HepG2 (cell line): ENCODE results near the gene KIAA1217. TPM values are rescaled to one million over a fixed set of nuclear protein-coding genes. Genes with fewer than 3 reads are reported as not detected.

Source experiments
- ATAC-seq: fragments of 200-7000 bp; cut with Tn5 transposase; 3 replicates; pipeline ENCODE4 v1.9.1; 2020; ENCODE audit warnings: mild to moderate bottlenecking, moderate library complexity
- BruUV-seq: library from RNA; stranded (reverse); fragments of 400-500 nt; replicated peaks from 2 replicates; lab custom pipeline; 2021; lab: Mats Ljungman, UMichigan
- CTCF ChIA-PET: fragments of 300-600 bp; formaldehyde crosslinking; extraction: SDS; loops from one replicate; lab custom pipeline; 2021; ENCODE audit warnings: low total read pairs, inconsistent platforms, low intra/inter-chr PET ratio; lab: Yijun Ruan, JAX
- POLR2A ChIA-PET: fragments of 350-600 bp; sonication (Branson Sonifier 250); formaldehyde crosslinking; loops from one replicate; lab custom pipeline; 2020; ENCODE audit warnings: antibody characterized with exemption, inconsistent platforms; lab: Yijun Ruan, JAX
- DNase-seq: peaks from one replicate; pipeline ENCODE4 v3.0.0-alpha.2; 2015; ENCODE audit warnings: low spot score
- FAIRE-seq: peaks from 3 replicates; lab custom pipeline; 2011; peaks lifted over from hg19 to GRCh38; lab: Jason Lieb, UNC
- H2AFZ ChIP-seq: one replicate; pipeline ENCODE4 v1.6.1; 2011; ENCODE audit warnings: low read length, inconsistent platforms
- H3K27ac ChIP-seq: fragments of 300-600 bp; 3 replicates; pipeline ENCODE4 v1.8.0; 2011; ENCODE audit warnings: mixed run types, mild to moderate bottlenecking, mixed read lengths, low read length, inconsistent platforms; ENCODE audit not compliant: insufficient read depth; ENCODE audit errors: extremely low read length
- H3K27me3 ChIP-seq, 2 experiments: fragments of 200-600 bp in 1 of 2; 2 replicates in 1 of 2; 3 replicates in 1 of 2; pipeline versions ENCODE4 v1.6.0 to v1.8.0; 2011; ENCODE audit warnings: low read length in 2 of 2, mild to moderate bottlenecking in 2 of 2, moderate library complexity in 2 of 2, inconsistent platforms in 1 of 2; ENCODE audit not compliant: insufficient read depth in 2 of 2, control insufficient read depth in 1 of 2
- H3K36me3 ChIP-seq, 2 experiments: fragments of 200-600 bp in 1 of 2; replicated peaks in 1 of 2; 2 replicates in 1 of 2; 3 replicates in 1 of 2; pipeline versions ENCODE4 v1.5.1 to v1.8.0; 2011; ENCODE audit warnings: low read length in 2 of 2, inconsistent platforms in 1 of 2; ENCODE audit not compliant: insufficient read depth in 2 of 2, control insufficient read depth in 1 of 2
- H3K4me1 ChIP-seq: 2 replicates; pipeline ENCODE4 v1.5.1; 2012; ENCODE audit warnings: low read length, inconsistent platforms; ENCODE audit not compliant: insufficient read depth
- H3K4me2 ChIP-seq: 2 replicates; pipeline ENCODE4 v1.6.0; 2011; ENCODE audit warnings: low read depth, low read length, inconsistent platforms
- H3K4me3 ChIP-seq, 3 experiments: fragments of 200-600 bp in 1 of 3; sonication (generic), shearing (Covaris generic) in 1 of 3; replicated peaks in 1 of 3; 2 replicates each; pipeline ENCODE4 v1.5.1; 2011 to 2016; ENCODE audit warnings: low read length in 3 of 3, inconsistent platforms in 2 of 3, low read depth in 2 of 3, mild to moderate bottlenecking in 2 of 3, control low read depth in 1 of 3, mixed read lengths in 1 of 3; ENCODE audit not compliant: insufficient read depth in 1 of 3
- H3K79me2 ChIP-seq: one replicate; pipeline ENCODE4 v1.6.1; 2011; ENCODE audit warnings: low read length, inconsistent platforms; ENCODE audit not compliant: insufficient read depth
- H3K9ac ChIP-seq: 2 replicates; pipeline ENCODE4 v1.6.0; 2011; ENCODE audit warnings: mild to moderate bottlenecking, low read depth, low read length, inconsistent platforms; ENCODE audit not compliant: insufficient read depth
- H3K9me3 ChIP-seq: 2 replicates; pipeline ENCODE4 v1.5.1; 2012; ENCODE audit warnings: mild to moderate bottlenecking, low read length
- H4K20me1 ChIP-seq: 2 replicates; pipeline ENCODE4 v1.6.0; 2011; ENCODE audit warnings: inconsistent platforms, mild to moderate bottlenecking, low read length, moderate library complexity; ENCODE audit not compliant: insufficient read depth
- ARNTL ChIP-seq: sonication (generic); formaldehyde crosslinking; IDR thresholded peaks from 2 replicates; pipeline ENCODE4 v1.4.0; 2020; ENCODE audit warnings: mild to moderate bottlenecking, missing genetic modification reagents
- CHD4 ChIP-seq: fragments of 200-600 bp; sonication (generic); IDR thresholded peaks from 2 replicates; pipeline ENCODE4 v1.7.0; 2017; ENCODE audit warnings: mild to moderate bottlenecking, low read length, borderline replicate concordance
- FOXP1 ChIP-seq, 2 experiments: fragments of 450-650 bp in 1 of 2; IDR thresholded peaks; 2 replicates each; pipeline ENCODE4 v1.6.1; 2017 to 2018; ENCODE audit warnings: antibody characterized with exemption in 1 of 2
- GLI4 ChIP-seq: sonication (generic); formaldehyde crosslinking; IDR thresholded peaks from 2 replicates; pipeline ENCODE4 v1.5.1; 2020; ENCODE audit warnings: missing genetic modification reagents, mild to moderate bottlenecking, moderate library complexity, borderline replicate concordance
- HHEX ChIP-seq: IDR thresholded peaks from 2 replicates; pipeline ENCODE4 v1.6.1; 2016; ENCODE audit warnings: control low read depth
- HMG20B ChIP-seq: conservative IDR thresholded peaks from 2 replicates; pipeline ENCODE4 v1.6.1; 2016; ENCODE audit warnings: missing genetic modification reagents, missing compliant biosample characterization
- MLX ChIP-seq: IDR thresholded peaks from 2 replicates; pipeline ENCODE4 v1.6.1; 2016
- MTA3 ChIP-seq: sonication (generic); formaldehyde crosslinking; IDR thresholded peaks from 2 replicates; pipeline ENCODE4 v1.4.0; 2020; ENCODE audit warnings: missing genetic modification reagents
- MXD3 ChIP-seq: IDR thresholded peaks from 2 replicates; pipeline ENCODE4 v1.6.1; 2016; ENCODE audit warnings: mild to moderate bottlenecking, missing biosample characterization, missing genetic modification reagents
- PPARG ChIP-seq: conservative IDR thresholded peaks from 2 replicates; pipeline ENCODE4 v1.6.1; 2016; ENCODE audit warnings: missing biosample characterization, missing genetic modification reagents
- SALL2 ChIP-seq: sonication (generic); formaldehyde crosslinking; IDR thresholded peaks from 2 replicates; pipeline ENCODE4 v1.8.1; 2023; ENCODE audit warnings: mild to moderate bottlenecking, missing genetic modification reagents, inconsistent platforms
- TOPORS ChIP-seq: sonication (generic); formaldehyde crosslinking; IDR thresholded peaks from 2 replicates; pipeline ENCODE4 v1.8.0; 2023; ENCODE audit warnings: mild to moderate bottlenecking, missing genetic modification reagents
- ZBTB21 ChIP-seq: sonication (generic); formaldehyde crosslinking; IDR thresholded peaks from 2 replicates; pipeline ENCODE4 v1.4.0; 2020; ENCODE audit warnings: missing genetic modification reagents
- ZNF629 ChIP-seq: sonication (generic); formaldehyde crosslinking; conservative IDR thresholded peaks from 2 replicates; pipeline ENCODE4 v1.5.0; 2020; ENCODE audit warnings: missing genetic modification reagents
- ZNF678 ChIP-seq: sonication (generic); formaldehyde crosslinking; IDR thresholded peaks from 2 replicates; pipeline ENCODE4 v1.4.0; 2020; ENCODE audit warnings: mild to moderate bottlenecking, missing genetic modification reagents
- ZNF883 ChIP-seq: sonication (generic); formaldehyde crosslinking; IDR thresholded peaks from 2 replicates; pipeline ENCODE4 v1.5.1; 2020; ENCODE audit warnings: mild to moderate bottlenecking, missing genetic modification reagents; ENCODE audit errors: not compliant biosample characterization
- ZSCAN25 ChIP-seq: sonication (generic); formaldehyde crosslinking; IDR thresholded peaks from 2 replicates; pipeline ENCODE4 v1.8.0; 2022; ENCODE audit warnings: mild to moderate bottlenecking, missing genetic modification reagents
- WGBS: methylation state at CpG from one replicate; pipeline ENCODE4 v1.1.6; 2017; ENCODE audit warnings: low lambda C conversion rate; 5-methylcytosine and 5-hydroxymethylcytosine counted together
- in situ Hi-C: cut with HindIII; loops from 2 replicates; pipeline ENCODE4 v1.10.0; 2017; ENCODE audit warnings: low pct_unique_long_range_greater_than_20kb; ENCODE audit not compliant: extremely low pct_ligation_motif_present
- intact Hi-C: fragments of 100-400 bp; cut with micrococcal nuclease; formaldehyde crosslinking; loops from one replicate; pipeline ENCODE4 v1.10.0; 2022; ENCODE audit not compliant: unreplicated experiment
- polyA plus RNA-seq, 8 experiments: library from polyadenylated mRNA; depleted of rRNA in 3 of 8; stranded (reverse) in 7 of 8; unstranded in 1 of 8; fragments of >200 nt; fragmentation: Illumina TruSeq in 4 of 8; extraction: Trizol in 4 of 8; gene quantifications; 2 replicates each; pipeline versions ENCODE4 v1.2.1 to v1.2.3, GENCODE V29; 2011 to 2016; ENCODE audit warnings: low read depth in 4 of 8, missing spikeins in 1 of 8, mixed read lengths in 1 of 8; ENCODE audit not compliant: insufficient read depth in 1 of 8
- total RNA-seq, 5 experiments: library from RNA; depleted of rRNA; stranded (reverse); fragments of >200 nt; fragmentation: Illumina TruSeq; extraction: Trizol; gene quantifications; 2 replicates each; pipeline ENCODE4 v1.2.3, GENCODE V29; 2016; ENCODE audit warnings: low read depth in 1 of 5
- TF ChIP-seq, protein P1 (sequence below): sonication (generic); formaldehyde crosslinking; IDR thresholded peaks from 2 replicates; pipeline ENCODE4 v1.8.0; 2022; ENCODE audit warnings: mild to moderate bottlenecking, missing genetic modification reagents, moderate library complexity

The KIAA1217 gene
- total and polyA plus RNA-seq, 2 of the 13 experiments (the other 11 are each of a cell fraction or from before 2014, with no cell fraction given) = 4.6 to 10.9 TPM

DNA sequence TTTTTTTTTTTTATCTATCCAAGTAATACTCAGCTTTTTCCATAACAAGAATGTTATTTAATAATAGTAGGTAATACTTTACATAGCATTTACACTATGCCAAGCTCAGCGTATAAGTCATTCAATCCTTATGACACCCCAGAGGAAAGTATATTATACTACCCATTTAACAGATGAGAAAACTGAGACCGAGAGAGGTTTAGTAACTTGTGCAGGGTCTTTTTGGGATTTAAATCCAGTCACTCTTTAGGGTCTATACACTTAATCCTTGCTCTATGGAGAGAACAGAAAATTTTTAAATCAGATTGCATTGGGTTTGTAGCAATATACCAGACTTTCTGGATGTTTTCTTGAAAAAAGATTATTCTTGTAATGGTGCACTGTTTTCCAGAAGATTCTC is 322.5 kb downstream of the KIAA1217 start:
- no TSS peak for BruUV-seq
- Histone ChIP-seq H3K4me1 (peaks cover 3% of the 10 kb centered on the region), H3K4me2 (no peak overlapping the region), H3K9me3 (no peaks in the 10 kb centered on the region)
- in situ Hi-C loops = no loop called here
- CTCF ChIA-PET = no interaction called here
- TF ChIP-seq PPARG (CRISPR knock-in tag) (no peak), ARNTL (CRISPR knock-in tag) (no peak), MTA3 (CRISPR knock-in tag) (no peak), ZNF883 (no peak), TOPORS (CRISPR knock-in tag) (no peak), ZNF629 (CRISPR knock-in tag) (peak; percentile 53; the same call in 1 of the 2 replicates), MLX (CRISPR knock-in tag) (no peak), MXD3 (CRISPR knock-in tag) (no peak), CHD4 (peak; percentile 41; the same call in 1 of the 2 replicates), HMG20B (CRISPR knock-in tag) (no peak), FOXP1 (IDR thresholded peaks at IDR 0.05) (no peak), FOXP1 (CRISPR knock-in tag; IDR thresholded peaks at IDR 0.05) (no peak), ZSCAN25 (CRISPR knock-in tag) (no peak), SALL2 (CRISPR knock-in tag) (no peak), ZBTB21 (CRISPR knock-in tag) (no peak), HHEX (CRISPR knock-in tag) (no peak), GLI4 (no peak), ZNF678 (CRISPR knock-in tag) (no peak)
- TF ChIP-seq, protein P1, sequence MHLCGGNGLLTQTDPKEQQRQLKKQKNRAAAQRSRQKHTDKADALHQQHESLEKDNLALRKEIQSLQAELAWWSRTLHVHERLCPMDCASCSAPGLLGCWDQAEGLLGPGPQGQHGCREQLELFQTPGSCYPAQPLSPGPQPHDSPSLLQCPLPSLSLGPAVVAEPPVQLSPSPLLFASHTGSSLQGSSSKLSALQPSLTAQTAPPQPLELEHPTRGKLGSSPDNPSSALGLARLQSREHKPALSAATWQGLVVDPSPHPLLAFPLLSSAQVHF (CRISPR knock-in tag) = no peak
- TF ChIP-seq, all 625 proteins: peak for 2
- FAIRE-seq (no peak), DNase-seq (no peak), ATAC-seq (no peak)
- WGBS = 93% methylated on average over 2 of the region's 2 CpGs
- H4K20me1 ChIP-seq = no peaks in the 10 kb centered on the region
- no peak overlapping the region for H3K27ac ChIP-seq
- no peak overlapping the region for H2AFZ ChIP-seq
- H3K36me3 ChIP-seq = peaks cover 28 to 61% of the 10 kb centered on the region in 2 experiments; a peak in 4 of 5 replicates
- no peaks in the 10 kb centered on the region for H3K27me3 ChIP-seq
- no peak overlapping the region for H3K9ac ChIP-seq
- intact Hi-C loops = no loop called here
- POLR2A ChIA-PET = no interaction called here
- H3K79me2 ChIP-seq = no peaks in the 10 kb centered on the region
- H3K4me3 ChIP-seq = no peak overlapping the region
